ENCODE data around the gene COL1A1. TPM values are rescaled to one million over a fixed set of nuclear protein-coding genes. Genes with fewer than 3 reads are reported as not detected.

The COL1A1 gene
- total RNA-seq, 1 experiment from 2014 or later: 23.4 TPM

DNA sequence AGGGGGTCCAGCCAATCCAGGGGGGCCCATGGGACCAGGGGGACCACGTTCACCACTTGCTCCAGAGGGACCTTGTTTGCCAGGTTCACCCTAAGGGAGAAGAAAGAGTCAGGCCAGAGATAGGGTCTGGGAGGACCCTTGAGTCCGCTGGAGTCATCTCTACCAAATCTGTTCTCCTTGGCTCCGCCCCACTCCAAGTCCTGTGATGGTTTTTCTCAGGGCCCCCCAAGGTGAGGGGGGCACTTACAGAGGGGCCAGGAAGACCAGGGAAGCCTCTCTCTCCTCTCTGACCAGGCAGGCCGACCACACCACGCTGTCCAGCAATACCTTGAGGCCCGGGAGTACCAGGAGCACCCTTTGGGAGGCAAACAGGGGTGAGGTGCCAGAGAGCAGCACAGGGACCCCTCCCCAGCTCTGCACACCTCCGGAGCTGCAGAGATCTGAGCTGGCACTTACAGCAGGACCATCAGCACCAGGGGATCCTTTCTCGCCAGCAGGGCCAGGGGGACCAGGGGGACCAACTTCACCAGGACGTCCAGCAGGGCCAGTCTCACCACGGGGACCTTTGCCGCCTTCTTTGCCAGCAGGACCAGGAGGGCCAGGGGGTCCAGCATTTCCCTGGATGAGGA lies 12.4 kb downstream of the COL1A1 start:
- DNase-seq: no peak
- Histone ChIP-seq H3K4me1 (peaks cover under 1% of the 10 kb centered on the region; the same call in 1 of the 2 replicates), H3K27me3 (replicated peaks; ENCODE audit: control insufficient read depth, insufficient read depth, low read length) (no peaks in the 10 kb centered on the region), H3K4me3 (ENCODE audit: low read depth, low read length) (no peak overlapping the region), H3K36me3 (ENCODE audit: control insufficient read depth, insufficient read depth, low read length) (no peaks in the 10 kb centered on the region), H3K9me3 (no peaks in the 10 kb centered on the region)
- Mint-ChIP-seq H3K4me1 (ENCODE audit: low read depth, unreplicated experiment) (peaks cover 2% of the 10 kb centered on the region), H3K9me3 (ENCODE audit: unreplicated experiment) (no peaks in the 10 kb centered on the region), H3K27me3 (ENCODE audit: insufficient read depth, unreplicated experiment) (no peaks in the 10 kb centered on the region), H3K36me3 (ENCODE audit: insufficient read depth, unreplicated experiment) (no peaks in the 10 kb centered on the region), H3K4me3 (ENCODE audit: unreplicated experiment) (no peak overlapping the region), H3K27ac (ENCODE audit: unreplicated experiment) (no peak overlapping the region)
- intact Hi-C loops (cut with micrococcal nuclease; ENCODE audit: unreplicated experiment): no loop called here
- CTCF ChIA-PET: interaction anchor here (1.4 kb wide), 1 partner anchor 37 kb away, joined by 3 read pairs; no protein-coding TSS in a partner anchor
- POLR2A ChIA-PET: no interaction called here
- TF ChIP-seq, protein P1, sequence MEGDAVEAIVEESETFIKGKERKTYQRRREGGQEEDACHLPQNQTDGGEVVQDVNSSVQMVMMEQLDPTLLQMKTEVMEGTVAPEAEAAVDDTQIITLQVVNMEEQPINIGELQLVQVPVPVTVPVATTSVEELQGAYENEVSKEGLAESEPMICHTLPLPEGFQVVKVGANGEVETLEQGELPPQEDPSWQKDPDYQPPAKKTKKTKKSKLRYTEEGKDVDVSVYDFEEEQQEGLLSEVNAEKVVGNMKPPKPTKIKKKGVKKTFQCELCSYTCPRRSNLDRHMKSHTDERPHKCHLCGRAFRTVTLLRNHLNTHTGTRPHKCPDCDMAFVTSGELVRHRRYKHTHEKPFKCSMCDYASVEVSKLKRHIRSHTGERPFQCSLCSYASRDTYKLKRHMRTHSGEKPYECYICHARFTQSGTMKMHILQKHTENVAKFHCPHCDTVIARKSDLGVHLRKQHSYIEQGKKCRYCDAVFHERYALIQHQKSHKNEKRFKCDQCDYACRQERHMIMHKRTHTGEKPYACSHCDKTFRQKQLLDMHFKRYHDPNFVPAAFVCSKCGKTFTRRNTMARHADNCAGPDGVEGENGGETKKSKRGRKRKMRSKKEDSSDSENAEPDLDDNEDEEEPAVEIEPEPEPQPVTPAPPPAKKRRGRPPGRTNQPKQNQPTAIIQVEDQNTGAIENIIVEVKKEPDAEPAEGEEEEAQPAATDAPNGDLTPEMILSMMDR (IDR thresholded peaks at IDR 0.05; ENCODE audit: insufficient read depth in 1 of 2, low read depth in 1 of 2, low read length in 1 of 2, severe bottlenecking in 1 of 2, unreplicated experiment in 1 of 2): no peak
- BruUV-seq (replicated peaks): no TSS peak

DNA sequence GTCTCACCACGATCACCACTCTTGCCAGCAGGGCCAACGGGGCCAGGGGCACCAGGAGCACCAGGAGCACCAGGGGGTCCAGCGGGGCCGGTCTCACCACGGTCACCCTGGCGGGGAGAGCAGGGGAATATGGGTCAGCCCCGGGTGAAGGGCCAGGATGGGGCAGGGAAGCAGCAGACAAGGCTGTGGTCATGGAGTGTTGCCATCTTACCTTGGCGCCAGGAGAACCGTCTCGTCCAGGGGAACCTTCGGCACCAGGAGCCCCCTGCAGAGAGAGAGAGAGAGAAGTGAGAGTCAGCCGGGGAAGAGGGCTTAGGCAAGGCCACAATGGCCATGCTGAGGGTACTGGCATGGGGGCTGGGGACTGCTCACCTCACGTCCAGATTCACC lies 12.9 kb downstream of the COL1A1 start:
- intact Hi-C loops (cut with micrococcal nuclease; ENCODE audit: unreplicated experiment): no loop called here
- POLR2A ChIA-PET: no interaction called here
- Histone ChIP-seq H3K9me3 (no peaks in the 10 kb centered on the region), H3K4me3 (ENCODE audit: low read depth, low read length) (no peak overlapping the region), H3K36me3 (ENCODE audit: control insufficient read depth, insufficient read depth, low read length) (no peaks in the 10 kb centered on the region), H3K4me1 (peaks cover 5% of the 10 kb centered on the region; the same call in 1 of the 2 replicates), H3K27me3 (replicated peaks; ENCODE audit: control insufficient read depth, insufficient read depth, low read length) (no peaks in the 10 kb centered on the region)
- no TSS peak for BruUV-seq (replicated peaks)
- H3K36me3 Mint-ChIP-seq (ENCODE audit: insufficient read depth, unreplicated experiment): no peaks in the 10 kb centered on the region
- TF ChIP-seq, protein P1 (IDR thresholded peaks at IDR 0.05; ENCODE audit: insufficient read depth in 1 of 2, low read depth in 1 of 2, low read length in 1 of 2, severe bottlenecking in 1 of 2, unreplicated experiment in 1 of 2): no peak
- CTCF ChIA-PET: interaction anchor here (0.7 to 1.4 kb wide), 5 partner anchors 11 to 291 kb away, joined by 3 to 5 read pairs (median 4); no protein-coding TSS in a partner anchor
- H3K9me3 Mint-ChIP-seq (ENCODE audit: unreplicated experiment): no peaks in the 10 kb centered on the region
- H3K27ac Mint-ChIP-seq (ENCODE audit: unreplicated experiment): no peak overlapping the region
- H3K4me1 Mint-ChIP-seq (ENCODE audit: low read depth, unreplicated experiment): peaks cover 6% of the 10 kb centered on the region
- no peak for DNase-seq
- H3K27me3 Mint-ChIP-seq (ENCODE audit: insufficient read depth, unreplicated experiment): no peaks in the 10 kb centered on the region
- H3K4me3 Mint-ChIP-seq (ENCODE audit: unreplicated experiment): no peak overlapping the region

DNA sequence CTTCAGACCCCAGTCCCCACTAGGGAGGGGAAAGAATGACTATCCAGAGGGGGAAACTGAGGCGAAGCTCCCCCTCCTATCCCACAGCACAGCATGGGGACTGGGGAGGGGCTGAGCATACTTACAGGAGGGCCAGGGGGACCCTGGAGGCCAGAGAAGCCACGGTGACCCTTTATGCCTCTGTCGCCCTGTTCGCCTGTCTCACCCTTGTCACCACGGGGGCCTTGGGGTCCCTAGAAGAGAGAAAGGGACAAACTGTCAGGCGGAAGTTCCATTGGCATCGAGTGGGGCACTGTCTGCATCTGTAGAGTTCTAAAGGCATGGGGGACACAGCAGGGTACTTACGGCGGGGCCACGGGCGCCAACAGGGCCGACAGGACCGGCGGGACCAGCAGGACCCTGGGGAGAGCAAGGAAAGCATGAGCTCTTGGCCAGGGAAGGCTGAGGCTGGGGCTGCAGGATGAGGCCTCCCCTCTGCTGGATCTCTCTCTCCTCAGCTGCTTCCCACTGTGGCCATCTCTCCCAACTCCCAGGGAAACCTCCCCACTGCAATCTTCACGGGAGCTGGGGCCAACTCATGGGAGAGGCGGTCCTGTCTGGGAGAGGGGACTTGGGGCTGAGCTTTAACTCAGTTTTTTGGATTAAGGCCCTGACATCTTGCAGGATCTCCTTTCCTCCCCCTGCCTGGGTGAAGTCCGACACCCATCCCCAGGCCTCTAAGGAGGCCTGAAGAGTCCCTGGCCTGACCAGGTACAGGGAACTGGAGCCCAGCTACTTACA lies 13.5 kb downstream of the COL1A1 start:
- no peak overlapping the region for H3K4me3 ChIP-seq (ENCODE audit: low read depth, low read length)
- Mint-ChIP-seq H3K9me3 (ENCODE audit: unreplicated experiment) (no peaks in the 10 kb centered on the region), H3K4me1 (ENCODE audit: low read depth, unreplicated experiment) (peaks cover 6% of the 10 kb centered on the region), H3K36me3 (ENCODE audit: insufficient read depth, unreplicated experiment) (no peaks in the 10 kb centered on the region), H3K27ac (ENCODE audit: unreplicated experiment) (no peak overlapping the region), H3K27me3 (ENCODE audit: insufficient read depth, unreplicated experiment) (no peaks in the 10 kb centered on the region), H3K4me3 (ENCODE audit: unreplicated experiment) (no peak overlapping the region)
- H3K36me3 ChIP-seq (ENCODE audit: control insufficient read depth, insufficient read depth, low read length): no peaks in the 10 kb centered on the region
- H3K27me3 ChIP-seq (replicated peaks; ENCODE audit: control insufficient read depth, insufficient read depth, low read length): no peaks in the 10 kb centered on the region
- TF ChIP-seq, protein P1 (IDR thresholded peaks at IDR 0.05; ENCODE audit: insufficient read depth in 1 of 2, low read depth in 1 of 2, low read length in 1 of 2, severe bottlenecking in 1 of 2, unreplicated experiment in 1 of 2): no peak
- POLR2A ChIA-PET: interaction anchor here (0.5 kb wide), 1 partner anchor 12 kb away, joined by 11 read pairs; no protein-coding TSS in a partner anchor
- CTCF ChIA-PET: interaction anchor here (0.7 to 1.4 kb wide), 6 partner anchors 10 to 292 kb away, joined by 3 to 5 read pairs (median 4); no protein-coding TSS in a partner anchor
- no peak for DNase-seq
- BruUV-seq (replicated peaks): no TSS peak
- intact Hi-C loops (cut with micrococcal nuclease; ENCODE audit: unreplicated experiment): no loop called here
- H3K4me1 ChIP-seq: peaks cover 6% of the 10 kb centered on the region; the same call in 1 of the 2 replicates
- no peaks in the 10 kb centered on the region for H3K9me3 ChIP-seq

All from Caco-2 (cell line).